Natural killer cell (primary cell): ENCODE data around the gene MEAK7. TPM values are rescaled to one million over a fixed set of nuclear protein-coding genes. Genes with fewer than 3 reads are reported as not detected.

Source experiments
- ATAC-seq, 3 donors: fragments of 150-1000 bp in 2 of 3; fragments of 200-7000 bp in 1 of 3; cut with Tn5 transposase; 1 replicate in 1 of 3; 2 replicates in 2 of 3; pipeline ENCODE4 v1.10.0; 2021; ENCODE audit warnings: mild to moderate bottlenecking in 2 of 3, moderate library complexity in 2 of 3
- DNase-seq, 2 donors: peaks; one replicate each; pipeline versions ENCODE4 v3.0.0 to v3.0.0-alpha.2; 2013 to 2021; ENCODE audit warnings: mixed read lengths in 1 of 2
- H3K27ac ChIP-seq: one replicate; pipeline ENCODE4 v1.5.1; 2013; ENCODE audit warnings: mild to moderate bottlenecking, low read length
- H3K27me3 ChIP-seq: one replicate; pipeline ENCODE4 v1.6.1; 2013; ENCODE audit warnings: low read length; ENCODE audit not compliant: control insufficient read depth, insufficient read depth
- H3K36me3 ChIP-seq: one replicate; pipeline ENCODE4 v1.6.1; 2013; ENCODE audit warnings: low read length; ENCODE audit not compliant: control insufficient read depth, insufficient read depth
- H3K4me1 ChIP-seq: one replicate; pipeline ENCODE4 v1.6.1; 2013; ENCODE audit warnings: low read length; ENCODE audit not compliant: control insufficient read depth, insufficient read depth
- H3K4me3 ChIP-seq: one replicate; pipeline ENCODE4 v1.5.1; 2013; ENCODE audit warnings: low read length
- H3K9me3 ChIP-seq: one replicate; pipeline ENCODE4 v1.6.1; 2013; ENCODE audit warnings: low read length; ENCODE audit not compliant: control insufficient read depth, insufficient read depth
- H3K27ac Mint-ChIP-seq, 2 donors: one replicate each; pipeline ENCODE4 v1.8.0; 2022; ENCODE audit warnings: mild to moderate bottlenecking in 2 of 2, mixed read lengths in 2 of 2, moderate library complexity in 1 of 2
- H3K27me3 Mint-ChIP-seq, 2 donors: one replicate each; pipeline ENCODE4 v1.8.0; 2022; ENCODE audit warnings: low read depth in 2 of 2, mixed read lengths in 2 of 2
- H3K36me3 Mint-ChIP-seq: one replicate; pipeline ENCODE4 v1.8.0; 2022; ENCODE audit warnings: mixed read lengths
- H3K4me1 Mint-ChIP-seq, 2 donors: one replicate each; pipeline ENCODE4 v1.8.0; 2022; ENCODE audit warnings: mixed read lengths in 2 of 2
- H3K4me3 Mint-ChIP-seq: one replicate; pipeline ENCODE4 v1.8.0; 2022; ENCODE audit warnings: mild to moderate bottlenecking, moderate library complexity, mixed read lengths
- H3K9me3 Mint-ChIP-seq, 2 donors: one replicate each; pipeline ENCODE4 v1.8.0; 2022; ENCODE audit warnings: mixed read lengths in 2 of 2
- CTCF ChIP-seq: fragments of 200-600 bp; IDR thresholded peaks from one replicate; pipeline ENCODE4 v1.8.0; 2022; ENCODE audit warnings: antibody characterized with exemption
- whole genome bisulfite sequencing: methylation state at CpG from one replicate; pipeline ENCODE4 v1.1.7; 2013; ENCODE audit warnings: missing lambda C conversion rate; ENCODE audit not compliant: insufficient coverage; 5-methylcytosine and 5-hydroxymethylcytosine counted together
- intact Hi-C: fragments of 100-400 bp; cut with micrococcal nuclease; formaldehyde crosslinking; loops from one replicate; pipeline ENCODE4 v1.14.2; 2022
- total RNA-seq, 4 donors: library from RNA; stranded (reverse); fragments of 120-200 nt in 1 of 4; gene quantifications; one replicate each; pipeline versions ENCODE4 v1.2.3 to v1.2.4, GENCODE V29; 2013 to 2022

MEAK7 gene
- total RNA-seq, 3 donors from 2014 or later (not counting 1 experiment from before 2014, with no cell fraction given): 4.8 to 8.5 (median 4.8) TPM

- Histone ChIP-seq H3K27me3 (no peaks in the 10 kb centered on the region), H3K27ac (no peak overlapping the region), H3K4me1 (no peaks in the 10 kb centered on the region), H3K36me3 (no peaks in the 10 kb centered on the region), H3K4me3 (no peak overlapping the region), H3K9me3 (no peaks in the 10 kb centered on the region)
- DNase-seq: no peak
- Mint-ChIP-seq H3K9me3 (no peaks in the 10 kb centered on the region), H3K27ac (no peak overlapping the region), H3K36me3 (no peaks in the 10 kb centered on the region), H3K4me1 (no peaks in the 10 kb centered on the region), H3K4me3 (no peak overlapping the region), H3K27me3 (no peaks in the 10 kb centered on the region)
- WGBS: 74% methylated on average over 33 of the region's 33 CpGs
- no peak for TF ChIP-seq CTCF
- no peak for ATAC-seq
- intact Hi-C loops: no loop called here
Observed at GRCh38 chr16:84482001-84482891, 22.2 kb downstream of the MEAK7 start.

- no peaks in the 10 kb centered on the region for H3K27me3 Mint-ChIP-seq
- no peak overlapping the region for H3K4me3 Mint-ChIP-seq
- no peaks in the 10 kb centered on the region for H3K9me3 Mint-ChIP-seq
- ATAC-seq (no peak), DNase-seq (no peak)
- no peaks in the 10 kb centered on the region for H3K4me1 Mint-ChIP-seq
- Histone ChIP-seq H3K9me3 (no peaks in the 10 kb centered on the region), H3K36me3 (no peaks in the 10 kb centered on the region), H3K4me1 (no peaks in the 10 kb centered on the region), H3K4me3 (no peak overlapping the region), H3K27ac (no peak overlapping the region), H3K27me3 (no peaks in the 10 kb centered on the region)
- WGBS: 95% methylated on average over 26 of the region's 26 CpGs
- intact Hi-C loops: no loop called here
- H3K27ac Mint-ChIP-seq: no peak overlapping the region
- TF ChIP-seq CTCF: no peak
- no peaks in the 10 kb centered on the region for H3K36me3 Mint-ChIP-seq
Observed at GRCh38 chr16:84481051-84481735, 23.3 kb downstream of the MEAK7 start.

- Histone ChIP-seq H3K36me3 (no peaks in the 10 kb centered on the region), H3K27ac (no peak overlapping the region), H3K4me1 (no peaks in the 10 kb centered on the region), H3K9me3 (no peaks in the 10 kb centered on the region), H3K4me3 (no peak overlapping the region), H3K27me3 (no peaks in the 10 kb centered on the region)
- H3K4me1 Mint-ChIP-seq: no peaks in the 10 kb centered on the region
- 97% methylated on average over 16 of the region's 16 CpGs for WGBS
- no peak for TF ChIP-seq CTCF
- H3K9me3 Mint-ChIP-seq: no peaks in the 10 kb centered on the region
- intact Hi-C loops: no loop called here
- H3K4me3 Mint-ChIP-seq: no peak overlapping the region
- no peaks in the 10 kb centered on the region for H3K27me3 Mint-ChIP-seq
- DNase-seq (no peak), ATAC-seq (no peak)
- H3K27ac Mint-ChIP-seq: no peak overlapping the region
- H3K36me3 Mint-ChIP-seq: no peaks in the 10 kb centered on the region
Observed at GRCh38 chr16:84479716-84480450, 24.6 kb downstream of the MEAK7 start.
